Astrocyte (in vitro differentiated cells and primary cell): ENCODE data around the gene NTN4.

Experiments used
- EZH2 ChIP-seq: IDR thresholded peaks from 2 replicates; pipeline ENCODE4 v1.6.1; 2012; ENCODE audit warnings: mild to moderate bottlenecking, low read length, inconsistent platforms; ENCODE audit not compliant: insufficient read depth
- TF ChIP-seq, protein P1 (sequence below): IDR thresholded peaks from 2 replicates; pipeline ENCODE4 v1.5.1; 2011; ENCODE audit warnings: low read depth, mild to moderate bottlenecking, inconsistent platforms, low read length, moderate library complexity; ENCODE audit not compliant: insufficient read depth

DNA sequence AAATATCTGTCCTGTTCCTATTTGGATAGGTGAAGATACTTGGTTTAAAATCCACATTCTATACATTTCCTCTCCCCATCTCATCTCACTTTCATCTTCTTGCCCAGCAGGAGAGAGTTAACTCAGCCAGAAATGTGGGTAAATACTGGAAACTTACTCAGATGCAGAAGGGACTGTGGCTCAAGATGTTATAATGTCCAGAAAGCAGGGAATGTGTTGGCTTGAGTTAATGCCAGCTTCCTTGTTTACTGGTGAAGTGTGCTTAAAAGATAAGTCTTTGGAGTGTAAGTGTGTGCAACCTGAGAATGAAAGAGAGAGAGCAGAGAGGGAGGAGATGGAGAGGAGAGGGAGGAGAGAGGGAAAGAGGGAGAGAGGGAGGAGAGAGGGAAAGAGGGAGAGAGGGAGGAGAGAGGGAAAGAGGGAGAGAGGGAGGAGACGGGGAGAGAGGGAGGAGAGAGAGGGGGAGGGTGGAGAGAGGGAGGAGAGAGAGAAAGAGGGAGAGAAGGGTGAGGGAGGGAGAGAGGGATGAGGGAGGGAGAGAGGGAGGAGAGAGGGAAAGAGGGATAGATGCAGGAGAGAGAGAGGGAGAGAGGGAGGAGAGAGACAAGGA lies 46.2 kb upstream of the NTN4 start:
- TF ChIP-seq, protein P1, sequence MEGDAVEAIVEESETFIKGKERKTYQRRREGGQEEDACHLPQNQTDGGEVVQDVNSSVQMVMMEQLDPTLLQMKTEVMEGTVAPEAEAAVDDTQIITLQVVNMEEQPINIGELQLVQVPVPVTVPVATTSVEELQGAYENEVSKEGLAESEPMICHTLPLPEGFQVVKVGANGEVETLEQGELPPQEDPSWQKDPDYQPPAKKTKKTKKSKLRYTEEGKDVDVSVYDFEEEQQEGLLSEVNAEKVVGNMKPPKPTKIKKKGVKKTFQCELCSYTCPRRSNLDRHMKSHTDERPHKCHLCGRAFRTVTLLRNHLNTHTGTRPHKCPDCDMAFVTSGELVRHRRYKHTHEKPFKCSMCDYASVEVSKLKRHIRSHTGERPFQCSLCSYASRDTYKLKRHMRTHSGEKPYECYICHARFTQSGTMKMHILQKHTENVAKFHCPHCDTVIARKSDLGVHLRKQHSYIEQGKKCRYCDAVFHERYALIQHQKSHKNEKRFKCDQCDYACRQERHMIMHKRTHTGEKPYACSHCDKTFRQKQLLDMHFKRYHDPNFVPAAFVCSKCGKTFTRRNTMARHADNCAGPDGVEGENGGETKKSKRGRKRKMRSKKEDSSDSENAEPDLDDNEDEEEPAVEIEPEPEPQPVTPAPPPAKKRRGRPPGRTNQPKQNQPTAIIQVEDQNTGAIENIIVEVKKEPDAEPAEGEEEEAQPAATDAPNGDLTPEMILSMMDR = no peak
- TF ChIP-seq EZH2 = no peak
